H1 (cell line): Measurements from ENCODE around the gene PLCB3.

Experiments
- CREB1 ChIP-seq: IDR thresholded peaks from 2 replicates; pipeline ENCODE4 v1.6.1; 2012; ENCODE audit warnings: inconsistent platforms
- CTCF ChIP-seq, 3 experiments: IDR thresholded peaks; 1 replicate in 2 of 3; 2 replicates in 1 of 3; pipeline versions ENCODE4 v1.5.1 to v1.6.1; 2011; ENCODE audit warnings: low read length in 3 of 3, mild to moderate bottlenecking in 3 of 3, inconsistent platforms in 2 of 3, low read depth in 1 of 3, moderate library complexity in 1 of 3; ENCODE audit not compliant: insufficient read depth in 1 of 3; ENCODE audit errors: control extremely low read depth in 1 of 3
- EGR1 ChIP-seq: IDR thresholded peaks from 2 replicates; pipeline ENCODE4 v1.6.1; 2011; ENCODE audit warnings: low read depth, low read length, borderline replicate concordance
- EP300 ChIP-seq, 2 experiments: IDR thresholded peaks; 1 replicate in 1 of 2; 2 replicates in 1 of 2; pipeline ENCODE4 v1.6.1; 2011 to 2012; ENCODE audit warnings: low read depth in 2 of 2, low read length in 2 of 2, mild to moderate bottlenecking in 2 of 2, borderline replicate concordance in 1 of 2, inconsistent platforms in 1 of 2, moderate library complexity in 1 of 2
- GABPA ChIP-seq: IDR thresholded peaks from 2 replicates; pipeline ENCODE4 v1.6.1; 2011; ENCODE audit warnings: mild to moderate bottlenecking, low read length, moderate library complexity, borderline replicate concordance; ENCODE audit not compliant: insufficient read depth
- JUN ChIP-seq: IDR thresholded peaks from 2 replicates; pipeline ENCODE4 v1.6.1; 2011; ENCODE audit warnings: low read depth, mild to moderate bottlenecking, improper control_type of control experiment, low read length
- MAX ChIP-seq: IDR thresholded peaks from 2 replicates; pipeline ENCODE4 v1.6.1; 2012; ENCODE audit warnings: inconsistent platforms
- POLR2A ChIP-seq, 2 experiments: IDR thresholded peaks; 1 replicate in 1 of 2; 2 replicates in 1 of 2; pipeline ENCODE4 v1.6.1; 2011; ENCODE audit warnings: low read depth in 2 of 2, low read length in 2 of 2, mild to moderate bottlenecking in 2 of 2; ENCODE audit errors: control extremely low read depth in 1 of 2
- POLR2AphosphoS5 ChIP-seq: IDR thresholded peaks from 2 replicates; pipeline ENCODE4 v1.6.1; 2011; ENCODE audit warnings: low read depth, low read length
- RAD21 ChIP-seq, 2 experiments: IDR thresholded peaks in 1 of 2; conservative IDR thresholded peaks in 1 of 2; 2 replicates each; pipeline ENCODE4 v1.6.1; 2011; ENCODE audit warnings: low read depth in 2 of 2, low read length in 2 of 2, improper control_type of control experiment in 1 of 2, inconsistent platforms in 1 of 2, mild to moderate bottlenecking in 1 of 2, moderate library complexity in 1 of 2
- SIRT6 ChIP-seq: IDR thresholded peaks from one replicate; pipeline ENCODE4 v1.7.1; 2012; ENCODE audit warnings: low read length, inconsistent platforms
- SRF ChIP-seq: IDR thresholded peaks from 2 replicates; pipeline ENCODE4 v1.6.1; 2011; ENCODE audit warnings: mild to moderate bottlenecking, low read depth, low read length, moderate library complexity
- ZNF274 ChIP-seq: IDR thresholded peaks from 2 replicates; pipeline ENCODE4 v1.7.0; 2012; ENCODE audit warnings: low read length, borderline replicate concordance; ENCODE audit errors: extremely low read depth

GRCh38 chr11:64204080-64204440, 47.3 kb upstream of the PLCB3 start:
- TF ChIP-seq MAX (no peak), POLR2A (IDR thresholded peaks at IDR 0.05; ENCODE audit: control extremely low read depth in 1 of 2, low read depth in 2 of 2, low read length in 2 of 2) (no peak), RAD21 (IDR thresholded peaks at IDR 0.05 in 1 of 2, conservative IDR thresholded peaks at IDR 0.05 in 1 of 2; ENCODE audit: low read depth in 2 of 2, low read length in 2 of 2) (no peak), EGR1 (no peak), CTCF (IDR thresholded peaks at IDR 0.05; ENCODE audit: control extremely low read depth in 1 of 3, insufficient read depth in 1 of 3, low read depth in 1 of 3, low read length in 3 of 3) (no peak), CREB1 (no peak), EP300 (IDR thresholded peaks at IDR 0.05; ENCODE audit: borderline replicate concordance in 1 of 2, low read depth in 2 of 2, low read length in 2 of 2) (no peak), SRF (no peak), POLR2AphosphoS5 (no peak), ZNF274 (no peak), SIRT6 (no peak), JUN (no peak), GABPA (no peak)
